ENCODE data around the gene APIP.

Gene APIP

DNA sequence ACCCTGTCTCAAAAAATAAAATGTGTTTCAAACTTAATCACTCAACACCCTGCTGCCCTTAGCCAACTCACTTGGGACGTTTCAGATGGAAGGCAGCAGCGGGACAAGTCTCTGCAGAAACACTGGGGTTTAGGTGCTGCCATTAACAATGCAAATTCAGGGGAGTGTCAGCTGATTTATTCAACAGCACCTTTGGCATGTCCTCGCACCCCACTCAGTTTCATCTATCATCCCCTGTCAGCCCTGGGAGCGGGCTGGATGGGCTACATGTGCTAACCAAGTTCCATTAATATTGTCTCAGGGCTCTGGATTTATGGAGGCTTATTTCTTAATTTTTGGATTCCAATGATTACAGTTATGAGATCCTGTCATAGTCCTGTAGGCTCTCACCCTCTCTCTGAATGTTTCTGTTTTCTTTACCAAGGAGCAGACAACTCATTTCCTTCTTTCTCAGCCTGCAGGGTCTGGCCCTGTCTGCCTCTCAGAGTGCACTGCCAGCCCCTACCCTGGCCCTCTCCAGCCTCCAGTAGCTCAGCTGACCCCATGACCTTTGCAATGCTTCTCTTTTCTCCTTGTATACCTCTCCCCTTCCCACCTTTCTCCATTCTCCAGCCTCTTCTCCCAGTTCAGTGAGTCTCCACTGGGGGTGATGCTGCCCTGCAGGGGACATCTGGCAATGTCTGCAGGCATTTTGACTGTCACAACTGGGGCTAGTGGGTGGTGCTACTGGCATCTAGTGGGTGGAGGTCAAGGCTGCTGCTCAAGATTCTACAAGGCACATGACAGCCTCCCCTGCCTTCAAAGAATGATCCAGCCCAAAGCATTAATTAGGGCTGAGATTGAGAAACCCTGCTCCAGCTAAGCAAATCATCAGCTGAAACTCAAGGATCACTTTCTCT is 79.0 kb downstream of the APIP start:
- no peak for DNase-seq

DNA sequence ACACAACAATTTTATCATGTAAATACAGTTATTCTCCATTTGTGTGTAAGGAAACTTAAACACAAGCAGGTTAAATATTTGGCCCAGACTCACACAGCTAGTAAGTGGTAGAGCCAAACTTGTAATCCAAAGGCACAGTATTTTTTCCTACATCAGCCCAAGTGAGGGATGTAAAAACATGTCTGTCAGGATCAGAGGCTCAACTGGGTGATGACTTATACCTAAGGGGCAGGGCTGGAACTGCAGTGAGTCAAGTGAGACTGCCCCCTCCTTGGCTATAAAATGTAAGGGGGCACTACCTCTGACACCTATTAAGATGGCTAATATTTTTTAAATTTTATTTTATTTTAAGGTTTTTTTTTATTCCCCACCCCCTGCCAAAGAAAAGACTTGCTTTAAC is 82.6 kb downstream of the APIP start:
- no peak for DNase-seq

Data from left hindlimb (tissue), 1 donor.